H1 (cell line): ENCODE results near the gene VPS35L. TPM values are rescaled to one million over a fixed set of nuclear protein-coding genes. Genes with fewer than 3 reads are reported as not detected.

Source experiments
- CTCF ChIA-PET: fragments of 300-600 bp; sonication (Branson Sonifier 250); formaldehyde crosslinking; loops from one replicate; lab custom pipeline; 2021; ENCODE audit not compliant: partially characterized antibody; lab: Charles Lee
- POLR2A ChIA-PET: fragments of 300-600 bp; sonication (Branson Sonifier 250); formaldehyde crosslinking; loops from one replicate; lab custom pipeline; 2021; ENCODE audit warnings: inconsistent platforms; ENCODE audit not compliant: partially characterized antibody; lab: Charles Lee
- DNase-seq, 2 experiments: peaks; one replicate each; pipeline versions ENCODE4 v3.0.0 to v3.0.0-alpha.2; 2010 to 2022; ENCODE audit warnings: low spot score in 2 of 2, low read depth in 1 of 2, mixed read lengths in 1 of 2
- FAIRE-seq: peaks from 2 replicates; lab custom pipeline; 2011; peaks lifted over from hg19 to GRCh38; lab: Jason Lieb, UNC
- H2AFZ ChIP-seq: 2 replicates; pipeline ENCODE4 v1.8.1; 2012; ENCODE audit warnings: low read length, inconsistent platforms
- H2AK5ac ChIP-seq: 2 replicates; pipeline ENCODE4 v1.6.1; 2013; ENCODE audit warnings: low read depth, low read length
- H2BK120ac ChIP-seq: replicated peaks from 2 replicates; pipeline ENCODE3; 2013; ENCODE audit warnings: low read depth, low read length, inconsistent platforms
- H2BK12ac ChIP-seq: 2 replicates; pipeline ENCODE4 v1.6.1; 2013; ENCODE audit warnings: low read depth, low read length
- H2BK15ac ChIP-seq: 2 replicates; pipeline ENCODE4 v1.6.1; 2013; ENCODE audit warnings: low read length
- H2BK20ac ChIP-seq: 2 replicates; pipeline ENCODE4 v1.6.1; 2013; ENCODE audit warnings: low read length
- H2BK5ac ChIP-seq: 2 replicates; pipeline ENCODE4 v1.6.1; 2013; ENCODE audit warnings: low read depth, low read length
- H3K14ac ChIP-seq: 2 replicates; pipeline ENCODE4 v1.6.1; 2013; ENCODE audit warnings: inconsistent platforms; ENCODE audit not compliant: insufficient read length
- H3K18ac ChIP-seq: 2 replicates; pipeline ENCODE4 v1.6.1; 2013; ENCODE audit warnings: low read length; ENCODE audit errors: extremely low read depth
- H3K23ac ChIP-seq: 2 replicates; pipeline ENCODE4 v1.6.1; 2013; ENCODE audit warnings: inconsistent platforms; ENCODE audit not compliant: insufficient read length
- H3K23me2 ChIP-seq: 2 replicates; pipeline ENCODE4 v1.6.1; 2013; ENCODE audit warnings: low read depth, low read length
- H3K27ac ChIP-seq: 2 replicates; pipeline ENCODE4 v1.6.1; 2011; ENCODE audit warnings: low read depth, low read length, inconsistent platforms
- H3K27me3 ChIP-seq, 4 experiments: replicated peaks in 1 of 4; 1 replicate in 1 of 4; 2 replicates in 3 of 4; pipeline versions ENCODE4 v1.6.1 to v1.8.1; 2011 to 2013; ENCODE audit warnings: low read length in 3 of 4, mild to moderate bottlenecking in 3 of 4, inconsistent platforms in 2 of 4, mixed read lengths in 2 of 4, moderate library complexity in 1 of 4; ENCODE audit not compliant: control insufficient read depth in 3 of 4, insufficient read depth in 3 of 4; ENCODE audit errors: extremely low read depth in 1 of 4
- H3K36me3 ChIP-seq, 4 experiments: 2 replicates each; pipeline versions ENCODE4 v1.6.1 to v1.8.1; 2011 to 2013; ENCODE audit warnings: mild to moderate bottlenecking in 4 of 4, low read length in 3 of 4, moderate library complexity in 2 of 4, control low read depth in 1 of 4, inconsistent platforms in 1 of 4; ENCODE audit not compliant: insufficient read depth in 4 of 4, control insufficient read depth in 2 of 4
- H3K4ac ChIP-seq: replicated peaks from 2 replicates; pipeline ENCODE3; 2013; ENCODE audit warnings: low read length, low read depth, mixed read lengths, inconsistent platforms; ENCODE audit not compliant: insufficient read length
- H3K4me1 ChIP-seq, 4 experiments: replicated peaks in 1 of 4; 1 replicate in 1 of 4; 2 replicates in 3 of 4; pipeline versions ENCODE4 v1.6.1 to v1.8.1; 2011 to 2013; ENCODE audit warnings: low read length in 3 of 4, inconsistent platforms in 2 of 4, mixed read lengths in 1 of 4; ENCODE audit not compliant: insufficient read depth in 4 of 4, control insufficient read depth in 3 of 4
- H3K4me2 ChIP-seq, 2 experiments: 2 replicates each; pipeline versions ENCODE4 v1.6.1 to v1.8.1; 2011 to 2013; ENCODE audit warnings: low read depth in 2 of 2, low read length in 2 of 2, control low read depth in 1 of 2, inconsistent platforms in 1 of 2, mild to moderate bottlenecking in 1 of 2; ENCODE audit not compliant: insufficient read depth in 1 of 2
- H3K4me3 ChIP-seq, 4 experiments: fragments of 200-600, 300-600 bp in 1 of 4; sonication (generic), shearing (Covaris generic), sonication (Bioruptor Twin) in 1 of 4; 2 replicates each; pipeline versions ENCODE4 v1.5.1 to v1.8.1; 2011 to 2016; ENCODE audit warnings: low read length in 4 of 4, low read depth in 3 of 4, control low read depth in 2 of 4, inconsistent platforms in 2 of 4, mild to moderate bottlenecking in 2 of 4, mixed read lengths in 1 of 4, moderate library complexity in 1 of 4; ENCODE audit not compliant: insufficient read depth in 2 of 4; ENCODE audit errors: extremely low read depth in 1 of 4
- H3K56ac ChIP-seq: replicated peaks from 2 replicates; pipeline ENCODE3; 2013; ENCODE audit warnings: low read depth, mild to moderate bottlenecking, mixed read lengths, low read length, inconsistent platforms; ENCODE audit not compliant: insufficient read length
- H3K79me1 ChIP-seq: 2 replicates; pipeline ENCODE4 v1.6.1; 2013; ENCODE audit warnings: low read depth, low read length, control low read depth
- H3K79me2 ChIP-seq, 2 experiments: 2 replicates each; pipeline versions ENCODE4 v1.6.1 to v1.8.1; 2012 to 2013; ENCODE audit warnings: low read length in 2 of 2, mild to moderate bottlenecking in 2 of 2, inconsistent platforms in 1 of 2; ENCODE audit not compliant: insufficient read depth in 2 of 2, control insufficient read depth in 1 of 2
- H3K9ac ChIP-seq, 4 experiments: replicated peaks in 1 of 4; 1 replicate in 1 of 4; 2 replicates in 3 of 4; pipeline versions ENCODE4 v1.6.1 to v1.8.1; 2011 to 2013; ENCODE audit warnings: low read depth in 3 of 4, low read length in 3 of 4, control low read depth in 2 of 4, mild to moderate bottlenecking in 2 of 4, moderate library complexity in 2 of 4, inconsistent platforms in 1 of 4; ENCODE audit errors: extremely low read depth in 1 of 4
- H3K9me3 ChIP-seq, 2 experiments: 2 replicates each; pipeline versions ENCODE4 v1.6.1 to v1.8.1; 2012 to 2013; ENCODE audit warnings: mild to moderate bottlenecking in 2 of 2, moderate library complexity in 2 of 2, control low read depth in 1 of 2, inconsistent platforms in 1 of 2, low read depth in 1 of 2, low read length in 1 of 2, mixed read lengths in 1 of 2; ENCODE audit not compliant: insufficient read depth in 2 of 2
- H4K20me1 ChIP-seq, 2 experiments: replicated peaks in 1 of 2; 2 replicates each; pipeline versions ENCODE3 to v1.8.1; 2011 to 2013; ENCODE audit warnings: inconsistent platforms in 2 of 2, low read length in 2 of 2, mild to moderate bottlenecking in 1 of 2; ENCODE audit not compliant: insufficient read depth in 2 of 2, control insufficient read depth in 1 of 2
- H4K5ac ChIP-seq: 2 replicates; pipeline ENCODE4 v1.6.1; 2013; ENCODE audit warnings: low read length, low read depth, mixed read lengths, inconsistent platforms; ENCODE audit not compliant: insufficient read length
- H4K8ac ChIP-seq: 2 replicates; pipeline ENCODE4 v1.8.0; 2013; ENCODE audit warnings: mild to moderate bottlenecking, moderate library complexity, low read length, inconsistent platforms; ENCODE audit not compliant: insufficient read depth; ENCODE audit errors: extremely low read depth
- H4K91ac ChIP-seq: replicated peaks from 2 replicates; pipeline ENCODE3; 2013; ENCODE audit warnings: low read length, mixed read lengths, inconsistent platforms; ENCODE audit not compliant: insufficient read length
- GABPA ChIP-seq: IDR thresholded peaks from 2 replicates; pipeline ENCODE4 v1.6.1; 2011; ENCODE audit warnings: mild to moderate bottlenecking, low read length, moderate library complexity, borderline replicate concordance; ENCODE audit not compliant: insufficient read depth
- MAX ChIP-seq: IDR thresholded peaks from 2 replicates; pipeline ENCODE4 v1.6.1; 2012; ENCODE audit warnings: inconsistent platforms
- WGBS, 2 experiments: shearing (Covaris generic) in 1 of 2; methylation state at CpG; one replicate each; pipeline versions ENCODE4 v1.1.6 to v1.1.7; 2013 to 2015; ENCODE audit warnings: low lambda C conversion rate in 2 of 2, mixed read lengths in 2 of 2, inconsistent platforms in 1 of 2, low coverage in 1 of 2, missing lambda C conversion rate in 1 of 2; ENCODE audit not compliant: insufficient replicate concordance in 2 of 2, insufficient coverage in 1 of 2, insufficient read length in 1 of 2; ENCODE audit errors: extremely low coverage in 1 of 2, missing lambda C conversion rate in 1 of 2; 5-methylcytosine and 5-hydroxymethylcytosine counted together
- polyA plus RNA-seq, 7 experiments: library from polyadenylated mRNA; depleted of rRNA in 3 of 7; stranded (reverse) in 5 of 7; unstranded in 2 of 7; fragments of >200 nt in 5 of 7; fragments of 200-250 nt in 2 of 7; gene quantifications; 1 replicate in 5 of 7; 2 replicates in 1 of 7; 4 replicates in 1 of 7; pipeline versions ENCODE4 v1.2.1 to v1.2.3, GENCODE V29; 2011 to 2013; ENCODE audit warnings: missing spikeins in 2 of 7, mixed read lengths in 2 of 7
- total RNA-seq: library from RNA; stranded (reverse); fragmentation: NEBNext Ultra II Directional; extraction: Animal tissue kit (Norgen Biotek cat#: 25700); gene quantifications from 2 replicates; pipeline ENCODE4 v1.2.1, GENCODE V29; 2021

Gene VPS35L
- total and polyA plus RNA-seq, 2 of the 8 experiments (the other 6 are each of a cell fraction or from before 2014, with no cell fraction given): 31.5 to 57.1 TPM

DNA sequence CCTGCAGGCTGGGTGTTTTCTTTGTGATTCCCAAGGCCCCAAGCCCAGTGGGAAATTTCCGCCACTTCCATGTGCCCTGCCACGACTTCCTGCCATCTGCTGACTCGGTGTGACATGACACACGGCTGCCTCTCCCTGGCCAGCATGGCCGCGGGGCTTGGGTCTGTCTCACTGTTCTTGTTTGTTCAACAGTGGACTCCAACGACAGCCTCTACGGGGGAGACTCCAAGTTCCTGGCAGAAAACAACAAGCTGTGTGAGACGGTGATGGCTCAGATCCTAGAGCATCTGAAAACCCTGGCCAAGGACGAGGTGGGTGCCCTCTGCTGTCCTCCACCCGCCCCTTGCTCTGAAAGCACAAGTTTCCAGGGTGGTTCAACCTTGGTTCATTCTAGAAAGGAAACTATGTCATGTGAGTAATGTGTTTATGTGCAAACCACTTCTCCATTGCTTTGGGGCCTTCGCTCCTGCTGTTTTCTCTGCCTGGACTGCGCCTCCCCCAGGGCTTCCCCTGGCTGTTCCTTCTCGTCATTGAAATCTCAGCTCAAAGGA lies 135.7 kb downstream of the VPS35L start:
- no peak overlapping the region for H3K4ac ChIP-seq
- no peak overlapping the region for H2AK5ac ChIP-seq
- no peak overlapping the region for H2BK120ac ChIP-seq
- H2BK12ac ChIP-seq: no peak overlapping the region
- ChIA-PET POLR2A (interaction anchor here (0.7 to 1.2 kb wide), 4 partner anchors 9 to 12 kb away, joined by 3 to 4 read pairs (median 4); no protein-coding TSS in a partner anchor), CTCF (interaction anchor here (0.6 to 0.9 kb wide), 2 partner anchors 19 to 23 kb away, joined by 3 to 4 read pairs; no protein-coding TSS in a partner anchor)
- TF ChIP-seq GABPA (no peak), MAX (0 out of 2 replicates have a peak, but pooled peaks have one; percentile 30)
- H3K23ac ChIP-seq: no peak overlapping the region
- no peak overlapping the region for H3K56ac ChIP-seq
- H3K18ac ChIP-seq: no peak overlapping the region
- no peak overlapping the region for H3K4me3 ChIP-seq
- H3K4me1 ChIP-seq: no peaks in the 10 kb centered on the region
- H3K9me3 ChIP-seq: no peaks in the 10 kb centered on the region
- no peak overlapping the region for H3K9ac ChIP-seq
- no peak overlapping the region for H4K5ac ChIP-seq
- no peak overlapping the region for H2BK5ac ChIP-seq
- H4K20me1 ChIP-seq: no peaks in the 10 kb centered on the region
- no peak overlapping the region for H2BK15ac ChIP-seq
- H3K79me1 ChIP-seq: no peaks in the 10 kb centered on the region
- H2BK20ac ChIP-seq: no peak overlapping the region
- no peaks in the 10 kb centered on the region for H3K27me3 ChIP-seq
- no peak overlapping the region for H3K14ac ChIP-seq
- FAIRE-seq: no peak
- no peak overlapping the region for H3K4me2 ChIP-seq
- no peak overlapping the region for H4K91ac ChIP-seq
- no peaks in the 10 kb centered on the region; a peak in 1 of 4 replicates for H3K79me2 ChIP-seq
- H3K27ac ChIP-seq: no peak overlapping the region
- H3K36me3 ChIP-seq: peaks cover 2 to 7% (median 4%) of the 10 kb centered on the region in 4 experiments; a peak in 5 of 8 replicates
- no peak overlapping the region for H2AFZ ChIP-seq
- no peak for DNase-seq
- H4K8ac ChIP-seq: no peak overlapping the region
- no peaks in the 10 kb centered on the region for H3K23me2 ChIP-seq
- 89% methylated on average over 14 of the region's 14 CpGs; no CpG with 5 or more reads in 1 of the 2 experiments for WGBS, 2 experiments
